Keratinocyte (primary cell): ENCODE results near the gene ZBTB7B. TPM values are rescaled to one million over a fixed set of nuclear protein-coding genes. Genes with fewer than 3 reads are reported as not detected.
A peak's percentile ranks its signal among the peaks of the same experiment; 100 is the strongest.

ENCODE experiments used
- DNase-seq: peaks from one replicate; pipeline ENCODE4 v3.0.0-alpha.2; 2011; ENCODE audit warnings: low read depth, missing footprints, low spot score
- FAIRE-seq: peaks from 2 replicates; lab custom pipeline; 2011; peaks lifted over from hg19 to GRCh38; lab: Jason Lieb, UNC
- H2AFZ ChIP-seq: 2 replicates; pipeline ENCODE4 v1.6.0; 2012; ENCODE audit warnings: low read length, control low read depth, inconsistent platforms; ENCODE audit not compliant: control insufficient read depth
- H3K27ac ChIP-seq: 2 replicates; pipeline ENCODE4 v1.5.1; 2011; ENCODE audit warnings: low read length; ENCODE audit not compliant: control insufficient read depth, insufficient read depth
- H3K27me3 ChIP-seq: 3 replicates; pipeline ENCODE4 v1.6.0; 2011; ENCODE audit warnings: low read length; ENCODE audit not compliant: control insufficient read depth, insufficient read depth; ENCODE audit errors: extremely low read depth
- H3K36me3 ChIP-seq, 2 experiments: 2 replicates in 1 of 2; 3 replicates in 1 of 2; pipeline ENCODE4 v1.5.1; 2011; ENCODE audit warnings: low read length in 2 of 2, mild to moderate bottlenecking in 1 of 2; ENCODE audit not compliant: control insufficient read depth in 2 of 2, insufficient read depth in 2 of 2; ENCODE audit errors: extremely low read depth in 1 of 2
- H3K4me1 ChIP-seq: 3 replicates; pipeline ENCODE4 v1.5.1; 2011; ENCODE audit warnings: low read length; ENCODE audit not compliant: control insufficient read depth, insufficient read depth; ENCODE audit errors: extremely low read depth
- H3K4me2 ChIP-seq: 3 replicates; pipeline ENCODE4 v1.6.0; 2011; ENCODE audit warnings: low read depth, low read length; ENCODE audit not compliant: control insufficient read depth, insufficient read depth; ENCODE audit errors: extremely low read depth
- H3K4me3 ChIP-seq, 3 experiments: fragments of 200-600 bp in 1 of 3; sonication (generic) in 1 of 3; 2 replicates in 2 of 3; 3 replicates in 1 of 3; pipeline ENCODE4 v1.5.1; 2011 to 2016; ENCODE audit warnings: low read length in 3 of 3, mild to moderate bottlenecking in 3 of 3, control low read depth in 2 of 3, inconsistent platforms in 1 of 3, low read depth in 1 of 3, mixed read lengths in 1 of 3, mixed run types in 1 of 3, moderate library complexity in 1 of 3; ENCODE audit not compliant: control insufficient read depth in 2 of 3, insufficient read depth in 2 of 3; ENCODE audit errors: extremely low read depth in 1 of 3
- H3K79me2 ChIP-seq: 2 replicates; pipeline ENCODE4 v1.6.0; 2012; ENCODE audit warnings: low read length; ENCODE audit not compliant: control insufficient read depth, insufficient read depth
- H3K9ac ChIP-seq: 3 replicates; pipeline ENCODE4 v1.6.0; 2011; ENCODE audit warnings: low read length; ENCODE audit not compliant: control insufficient read depth, insufficient read depth; ENCODE audit errors: extremely low read depth
- H3K9me1 ChIP-seq: 3 replicates; pipeline ENCODE4 v1.6.0; 2011; ENCODE audit warnings: low read length; ENCODE audit not compliant: control insufficient read depth, insufficient read depth; ENCODE audit errors: extremely low read depth
- H3K9me3 ChIP-seq: 2 replicates; pipeline ENCODE4 v1.5.1; 2012; ENCODE audit warnings: low read depth, low read length; ENCODE audit not compliant: control insufficient read depth
- H4K20me1 ChIP-seq: 3 replicates; pipeline ENCODE4 v1.6.0; 2011; ENCODE audit warnings: low read length; ENCODE audit not compliant: control insufficient read depth, insufficient read depth; ENCODE audit errors: extremely low read depth
- EZH2 ChIP-seq: IDR thresholded peaks from one replicate; pipeline ENCODE4 v1.6.1; 2012; ENCODE audit warnings: inconsistent platforms, mild to moderate bottlenecking, low read length, moderate library complexity
- dilution Hi-C: fragments of 300-500 bp; cut with MboI; formaldehyde crosslinking; loops from one replicate; pipeline ENCODE4 v1.7.0; 2020; ENCODE audit warnings: low sequenced_read_pairs; ENCODE audit not compliant: extremely low pct_ligation_motif_present
- polyA plus RNA-seq, 5 experiments: library from polyadenylated mRNA; depleted of rRNA in 3 of 5; stranded (reverse) in 3 of 5; stranded (forward) in 1 of 5; unstranded in 1 of 5; fragments of >200 nt; gene quantifications; 1 replicate in 1 of 5; 2 replicates in 3 of 5; 3 replicates in 1 of 5; pipeline versions ENCODE4 v1.2.1 to v1.2.3, GENCODE V29; 2011 to 2012; ENCODE audit warnings: missing spikeins in 2 of 5, low read depth in 1 of 5, low replicate concordance in 1 of 5
- TF ChIP-seq, protein P1 (sequence below), 3 experiments: IDR thresholded peaks in 1 of 3; conservative IDR thresholded peaks in 1 of 3; optimal IDR thresholded peaks in 1 of 3; 2 replicates in 2 of 3; 3 replicates in 1 of 3; pipeline versions ENCODE3 to v1.5.1; 2011; ENCODE audit warnings: low read length in 3 of 3, mild to moderate bottlenecking in 3 of 3, moderate library complexity in 2 of 3, control low read depth in 1 of 3, inconsistent platforms in 1 of 3; ENCODE audit not compliant: insufficient read depth in 2 of 3; ENCODE audit errors: extremely low read depth in 1 of 3

ZBTB7B gene
- polyA plus RNA-seq, 1 donor (not counting 4 experiments of a cell fraction or from before 2014, with no cell fraction given): 20.9 TPM

DNA sequence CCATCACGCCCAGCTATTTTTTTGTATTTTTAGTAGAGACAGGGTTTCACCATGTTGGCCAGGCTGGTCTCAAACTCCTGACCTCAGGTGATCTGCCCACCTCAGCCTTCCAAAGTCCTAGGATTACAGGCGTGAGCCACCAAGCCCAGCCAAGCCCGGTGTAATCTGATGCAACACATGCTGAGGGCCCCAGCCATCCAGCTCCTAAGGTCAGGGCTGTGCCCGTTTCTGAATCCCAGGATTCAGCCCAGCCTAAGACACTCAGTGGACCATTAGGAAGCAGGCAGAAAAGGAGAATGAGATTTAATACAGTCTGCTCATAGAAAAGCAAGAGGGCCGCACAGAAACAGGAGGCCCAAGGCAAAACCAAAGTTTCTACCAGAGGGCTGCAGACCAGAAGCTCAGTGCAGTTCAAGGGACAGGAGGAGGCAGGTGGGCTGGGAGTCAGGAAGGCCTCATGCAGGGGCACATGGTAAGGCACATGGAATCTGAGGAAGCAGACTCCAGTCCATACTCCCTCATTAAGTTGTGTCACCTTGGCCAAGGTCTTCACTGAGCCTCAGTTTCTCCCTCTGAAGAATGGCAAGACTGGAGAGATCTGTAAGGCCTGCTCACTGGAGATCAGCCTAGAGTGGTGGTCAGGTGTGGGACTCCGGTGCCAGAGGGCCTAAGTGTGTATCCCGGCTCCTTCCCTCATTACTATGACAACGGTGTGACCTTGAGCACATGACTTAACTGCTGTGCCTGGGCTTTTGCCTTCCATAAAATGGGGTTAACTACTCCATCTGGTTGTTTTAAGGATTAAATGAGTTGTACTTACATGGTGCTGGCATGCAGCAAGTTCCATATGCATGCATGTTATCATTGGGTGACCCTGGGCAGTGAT is 46.1 kb downstream of the ZBTB7B start:
- no peaks in the 10 kb centered on the region for H3K27me3 ChIP-seq
- no peak for DNase-seq
- no peak overlapping the region for H3K9ac ChIP-seq
- FAIRE-seq: no peak
- no peaks in the 10 kb centered on the region for H3K36me3 ChIP-seq
- H3K9me3 ChIP-seq: no peaks in the 10 kb centered on the region
- dilution Hi-C loops: no loop called here
- TF ChIP-seq, protein P1, sequence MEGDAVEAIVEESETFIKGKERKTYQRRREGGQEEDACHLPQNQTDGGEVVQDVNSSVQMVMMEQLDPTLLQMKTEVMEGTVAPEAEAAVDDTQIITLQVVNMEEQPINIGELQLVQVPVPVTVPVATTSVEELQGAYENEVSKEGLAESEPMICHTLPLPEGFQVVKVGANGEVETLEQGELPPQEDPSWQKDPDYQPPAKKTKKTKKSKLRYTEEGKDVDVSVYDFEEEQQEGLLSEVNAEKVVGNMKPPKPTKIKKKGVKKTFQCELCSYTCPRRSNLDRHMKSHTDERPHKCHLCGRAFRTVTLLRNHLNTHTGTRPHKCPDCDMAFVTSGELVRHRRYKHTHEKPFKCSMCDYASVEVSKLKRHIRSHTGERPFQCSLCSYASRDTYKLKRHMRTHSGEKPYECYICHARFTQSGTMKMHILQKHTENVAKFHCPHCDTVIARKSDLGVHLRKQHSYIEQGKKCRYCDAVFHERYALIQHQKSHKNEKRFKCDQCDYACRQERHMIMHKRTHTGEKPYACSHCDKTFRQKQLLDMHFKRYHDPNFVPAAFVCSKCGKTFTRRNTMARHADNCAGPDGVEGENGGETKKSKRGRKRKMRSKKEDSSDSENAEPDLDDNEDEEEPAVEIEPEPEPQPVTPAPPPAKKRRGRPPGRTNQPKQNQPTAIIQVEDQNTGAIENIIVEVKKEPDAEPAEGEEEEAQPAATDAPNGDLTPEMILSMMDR (optimal IDR thresholded peaks at IDR 0.05 in 1 of 3, IDR thresholded peaks at IDR 0.05 in 1 of 3, conservative IDR thresholded peaks at IDR 0.05 in 1 of 3; ENCODE audit: extremely low read depth in 1 of 3, insufficient read depth in 2 of 3, low read length in 3 of 3): no peak
- no peak for TF ChIP-seq EZH2
- no peak overlapping the region for H2AFZ ChIP-seq
- no peak overlapping the region for H3K27ac ChIP-seq
- H4K20me1 ChIP-seq: no peaks in the 10 kb centered on the region
- H3K4me2 ChIP-seq: no peak overlapping the region
- no peaks in the 10 kb centered on the region for H3K9me1 ChIP-seq
- H3K79me2 ChIP-seq: peaks cover 21% of the 10 kb centered on the region
- no peak overlapping the region for H3K4me3 ChIP-seq
- peaks cover 40% of the 10 kb centered on the region for H3K4me1 ChIP-seq

DNA sequence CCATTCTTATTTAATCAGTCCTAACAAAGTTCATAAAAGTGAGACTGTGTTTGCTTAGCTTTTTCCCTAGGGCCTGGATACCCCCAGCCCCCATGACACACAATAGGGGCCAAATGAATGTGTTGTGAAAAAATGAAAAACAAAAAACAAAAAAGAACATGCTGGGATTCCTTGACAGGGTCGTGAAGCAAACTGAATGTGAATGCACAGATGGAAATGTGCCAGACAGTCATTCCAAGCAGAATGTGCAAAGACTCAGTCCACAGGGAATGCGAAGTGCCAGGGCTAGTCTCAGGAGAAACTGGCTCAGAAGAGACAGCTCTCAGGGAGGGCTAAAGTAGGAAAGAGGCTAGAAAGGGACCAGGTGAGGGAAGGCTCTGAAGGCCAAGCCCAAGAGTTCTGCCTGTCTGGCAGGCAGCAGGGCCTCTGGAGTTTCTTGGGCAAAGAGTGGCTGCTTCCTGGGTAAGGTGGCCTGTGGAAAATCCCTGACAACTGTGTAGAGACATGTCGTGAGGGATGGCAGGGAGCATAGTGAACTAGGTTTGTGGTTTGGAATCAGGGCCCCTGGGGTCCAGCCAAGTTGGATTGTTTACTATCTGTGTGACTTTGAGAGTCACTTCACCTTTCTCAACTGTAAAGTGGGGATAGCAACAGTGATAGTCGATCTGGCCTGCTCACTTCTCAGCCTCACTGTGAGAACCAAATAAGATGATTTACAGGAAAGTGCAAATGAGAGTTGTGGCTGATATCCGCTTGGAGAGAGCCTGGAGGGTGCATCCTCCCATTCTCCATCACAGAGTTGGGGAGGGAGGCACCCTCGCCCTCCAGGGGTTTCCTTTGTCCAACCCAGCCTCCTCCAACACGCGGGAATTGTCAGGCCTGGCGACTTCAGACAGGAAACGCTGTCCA is 47.3 kb downstream of the ZBTB7B start:
- Histone ChIP-seq H3K79me2 (peaks cover 26% of the 10 kb centered on the region), H3K4me1 (peaks cover 37% of the 10 kb centered on the region), H3K36me3 (peaks cover 0 to 5% of the 10 kb centered on the region in 2 experiments), H3K27ac (peak overlapping the region; percentile 63), H3K9me3 (no peaks in the 10 kb centered on the region), H3K9me1 (no peaks in the 10 kb centered on the region), H3K4me3 (peak overlapping the region in 1 of 3 experiments; percentile 84), H3K9ac (peak overlapping the region; percentile 75), H3K4me2 (peak overlapping the region; percentile 98), H2AFZ (peak overlapping the region; percentile 94), H4K20me1 (no peaks in the 10 kb centered on the region), H3K27me3 (no peaks in the 10 kb centered on the region)
- dilution Hi-C loops: no loop called here
- TF ChIP-seq EZH2: no peak
- TF ChIP-seq, protein P1 (optimal IDR thresholded peaks at IDR 0.05 in 1 of 3, IDR thresholded peaks at IDR 0.05 in 1 of 3, conservative IDR thresholded peaks at IDR 0.05 in 1 of 3; ENCODE audit: extremely low read depth in 1 of 3, insufficient read depth in 2 of 3, low read length in 3 of 3): no peak
- FAIRE-seq: peak; percentile 46
- DNase-seq: no peak
